Fibroblast of skin of abdomen (primary cell): ENCODE results near the gene CSRNP3.
A peak's percentile ranks its signal among the peaks of the same experiment; 100 is the strongest.

Source experiments
- DNase-seq: peaks from one replicate; pipeline ENCODE4 v3.0.0-alpha.2; 2013

The CSRNP3 gene

DNA sequence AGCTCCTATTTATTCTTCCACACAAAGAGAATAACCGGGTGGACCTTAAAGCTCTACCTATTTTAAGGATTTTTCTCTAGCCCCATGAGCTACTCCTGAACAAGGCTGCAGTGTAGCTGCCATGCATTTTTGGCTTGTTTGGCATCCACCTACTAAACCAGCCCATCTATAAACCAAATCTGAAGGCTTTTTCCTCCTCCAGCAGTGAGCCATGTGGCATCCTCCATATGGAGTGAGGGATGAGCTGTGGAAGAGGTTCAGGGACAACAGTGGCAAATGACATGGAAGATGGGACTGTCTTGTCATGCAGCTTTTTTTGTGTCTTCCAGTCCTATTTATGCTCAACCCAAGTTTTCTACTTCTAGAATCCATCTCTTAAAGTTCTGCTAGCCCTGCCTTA lies 224.3 kb downstream of the CSRNP3 start:
- DNase-seq = no peak

- no peak for DNase-seq
Measured at GRCh38 chr2:165697748-165698443, 228.4 kb downstream of the CSRNP3 start.

GRCh38 chr2:165698444-165698884 lies 229.0 kb downstream of the CSRNP3 start:
- peak; percentile 54 for DNase-seq

DNA sequence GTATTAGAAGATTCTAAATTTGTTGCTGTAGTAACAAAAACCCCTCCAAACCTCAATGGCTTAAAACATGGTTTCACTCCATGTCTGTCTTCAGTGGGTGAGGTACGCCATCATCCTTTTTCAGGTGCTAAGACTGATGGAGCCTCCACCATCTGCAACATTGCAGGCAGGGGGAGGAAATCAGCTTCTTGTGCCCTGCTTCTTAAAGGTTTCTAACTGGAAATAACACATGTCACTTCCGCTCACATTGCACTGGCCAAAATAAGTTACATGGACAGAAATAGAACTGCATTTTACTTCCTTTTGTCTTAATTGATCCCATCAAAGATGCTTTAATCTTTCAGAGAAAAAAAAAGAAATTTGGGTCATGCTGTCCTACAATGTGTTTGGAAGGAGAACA lies 230.4 kb downstream of the CSRNP3 start:
- DNase-seq = no peak

DNA sequence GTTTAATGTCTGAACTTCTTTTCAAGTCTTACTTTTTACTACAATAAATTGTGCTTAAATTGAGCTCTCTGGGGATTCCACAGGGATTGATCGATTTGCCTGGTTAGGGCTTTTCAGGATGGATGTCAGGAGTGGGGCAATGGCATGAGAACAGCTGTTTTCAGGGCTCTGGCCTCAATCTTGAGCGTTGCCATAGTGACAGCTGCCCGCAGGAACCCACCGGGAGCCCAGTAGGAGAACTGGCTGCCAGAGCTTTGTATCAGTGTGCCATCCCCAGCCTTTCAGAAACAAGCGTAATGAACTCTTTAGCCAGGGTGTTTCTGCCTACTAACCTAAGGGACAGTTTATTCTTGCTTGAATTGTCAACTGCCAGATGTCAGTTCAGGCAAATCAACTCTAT lies 231.0 kb downstream of the CSRNP3 start:
- no peak for DNase-seq

- DNase-seq = no peak
Measured at GRCh38 chr2:165701147-165701546, 231.6 kb downstream of the CSRNP3 start.

DNA sequence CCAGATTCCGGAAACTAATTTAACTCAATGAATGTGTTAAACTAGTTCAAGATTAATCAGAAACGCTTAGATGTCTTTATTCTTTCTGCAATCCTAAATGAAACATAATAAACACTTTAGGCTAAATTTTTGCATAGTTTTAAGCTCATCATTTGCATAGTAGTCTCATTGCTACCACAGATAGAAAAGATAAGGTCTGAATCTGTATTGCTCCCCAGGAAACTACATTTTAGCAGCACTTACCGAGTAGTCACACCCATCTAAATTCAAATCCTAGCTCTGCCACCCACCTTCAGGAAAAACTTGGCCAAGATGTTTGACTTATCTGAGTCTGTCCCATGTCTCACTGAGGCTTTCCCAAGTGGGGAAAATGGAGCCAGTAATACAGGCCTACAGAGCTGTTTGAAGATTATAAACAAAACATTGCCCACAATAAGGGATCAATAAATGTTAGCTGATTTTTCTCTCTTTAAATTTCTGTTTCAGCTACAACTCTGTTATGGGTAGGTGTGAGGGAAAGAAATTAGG lies 237.5 kb downstream of the CSRNP3 start:
- no peak for DNase-seq

DNA sequence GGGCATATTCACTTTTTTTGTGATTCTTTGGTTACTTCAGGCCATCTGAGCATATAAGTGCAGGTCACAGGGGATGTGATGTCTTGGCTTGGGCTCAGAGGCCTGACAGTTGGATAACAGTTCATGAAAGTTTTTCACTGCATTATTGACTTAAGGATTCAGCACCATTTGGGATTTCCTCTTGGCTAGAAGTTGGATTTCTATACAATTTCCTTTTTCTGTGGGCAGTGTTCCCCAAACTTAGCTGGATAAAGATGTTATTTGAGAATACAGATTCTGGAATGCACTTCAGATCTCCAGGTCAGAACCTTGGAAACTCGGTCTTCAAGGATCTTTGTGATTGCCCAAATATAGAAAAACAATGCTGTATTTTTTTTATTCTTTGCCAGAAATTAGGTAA lies 246.6 kb downstream of the CSRNP3 start:
- DNase-seq = no peak

GRCh38 chr2:165718610-165719210 lies 249.2 kb downstream of the CSRNP3 start:
- no peak for DNase-seq

DNA sequence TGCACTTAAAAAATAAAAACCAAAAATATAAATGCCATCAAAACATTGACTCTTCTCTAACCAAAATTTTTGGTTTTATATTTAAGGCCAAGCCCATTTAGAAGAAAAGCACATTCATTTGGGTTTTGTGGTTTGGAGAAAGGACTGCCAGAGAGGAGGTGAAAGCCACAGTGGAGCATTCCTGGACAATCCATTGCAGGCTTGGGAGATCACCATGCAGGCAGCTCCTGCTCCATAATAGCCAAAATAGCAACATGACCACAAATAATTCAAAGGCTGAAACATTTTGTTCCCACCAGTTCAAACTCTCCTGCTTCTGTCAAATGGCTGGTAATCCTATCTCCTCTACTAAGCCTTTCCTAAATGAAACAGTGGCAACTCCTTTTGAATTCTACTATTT lies 251.0 kb downstream of the CSRNP3 start:
- peak; percentile 92 for DNase-seq

DNA sequence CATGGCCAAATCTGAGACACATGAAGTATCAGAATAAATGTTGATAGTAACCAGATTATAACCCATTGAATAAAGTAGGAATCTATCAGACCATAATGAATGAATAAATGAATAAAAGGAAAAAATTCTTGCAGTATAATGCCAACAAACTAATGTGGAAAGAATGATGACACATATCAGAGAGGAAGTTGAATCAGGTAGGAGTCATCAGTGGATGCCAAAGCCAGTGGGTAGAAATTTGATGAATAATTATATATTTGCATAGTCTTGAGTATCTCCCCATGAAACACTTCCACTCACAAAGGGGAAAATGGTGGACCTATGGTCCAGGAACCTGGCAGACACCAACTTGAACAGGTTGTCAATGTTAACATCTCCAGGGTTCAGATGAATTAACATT lies 255.9 kb downstream of the CSRNP3 start:
- peak; percentile 64 for DNase-seq
